SH-SY5Y (cell line): ENCODE results near the gene SLC38A4.

Experiments
- GATA2 ChIP-seq: IDR thresholded peaks from 2 replicates; pipeline ENCODE4 v1.6.1; 2011; ENCODE audit warnings: mild to moderate bottlenecking, low read depth, low read length
- GATA3 ChIP-seq: IDR thresholded peaks from 2 replicates; pipeline ENCODE4 v1.6.1; 2011; ENCODE audit warnings: low read depth, mild to moderate bottlenecking, low read length, moderate library complexity

The SLC38A4 gene

DNA sequence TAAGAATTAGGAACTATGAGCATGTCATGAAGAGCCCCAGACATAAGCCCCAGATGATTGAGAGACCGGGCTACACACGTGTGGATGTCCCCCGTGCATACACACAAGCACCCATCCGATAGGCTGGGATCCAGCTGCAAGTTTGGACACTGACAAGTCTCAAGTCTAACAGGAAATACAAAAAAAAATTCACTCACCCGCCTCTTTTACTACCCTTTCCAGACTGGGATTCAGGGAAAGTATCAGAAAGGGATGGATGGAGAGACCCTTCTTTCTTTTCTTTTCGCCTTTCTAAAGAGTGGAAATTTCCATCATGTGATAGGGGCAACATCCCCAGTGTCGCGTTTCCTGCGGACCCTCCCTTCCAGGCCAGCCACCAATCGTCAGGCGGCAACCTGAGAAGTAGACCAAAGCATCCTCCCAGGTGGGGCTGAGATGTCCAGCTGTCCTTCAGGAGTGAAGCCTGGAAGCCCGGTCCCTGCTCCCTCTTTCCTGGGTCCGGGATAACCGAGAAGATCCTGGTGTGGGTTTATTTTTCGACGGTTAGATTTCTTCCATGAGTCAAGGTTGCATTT lies 6.4 kb upstream of the SLC38A4 start:
- no peak for TF ChIP-seq GATA3
- no peak for TF ChIP-seq GATA2

DNA sequence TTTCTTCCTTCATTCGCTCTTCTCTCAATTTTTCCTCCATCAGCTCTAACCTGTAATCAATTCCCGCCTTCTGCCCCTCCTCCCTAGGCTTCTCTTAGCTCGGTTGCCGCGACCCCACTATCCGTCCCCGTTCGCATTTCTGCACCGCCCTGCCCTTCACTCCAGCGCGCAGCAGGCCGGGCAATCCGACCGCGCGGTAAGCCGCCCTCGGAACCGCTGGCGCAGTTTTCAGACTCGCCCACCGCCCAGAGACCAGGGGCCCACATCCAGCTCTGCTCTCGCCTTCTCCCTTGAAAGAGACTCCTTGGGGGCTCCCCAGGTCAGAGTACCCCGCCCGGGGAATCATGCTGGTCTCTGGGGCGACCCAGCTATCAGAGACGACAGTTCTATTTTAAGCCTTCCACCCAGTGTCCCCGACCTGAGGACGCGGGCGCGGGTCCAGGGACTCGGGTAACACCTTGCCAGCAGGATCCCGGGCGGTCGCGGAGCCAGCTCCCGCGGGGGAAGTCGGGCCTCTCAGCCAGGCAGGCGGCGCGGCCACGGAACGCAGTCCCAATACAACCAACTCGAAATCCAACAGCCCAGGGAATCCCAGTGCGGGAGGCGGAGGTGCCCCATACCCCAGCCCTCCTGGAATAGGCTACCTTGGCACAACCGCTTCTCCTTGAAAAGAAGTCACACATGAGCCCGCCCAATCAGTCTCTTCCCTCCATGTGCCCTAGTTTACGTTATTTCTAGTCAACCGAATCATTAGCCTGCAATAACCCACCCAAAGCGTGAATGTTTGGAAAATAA lies 5.7 kb upstream of the SLC38A4 start:
- no peak for TF ChIP-seq GATA3
- no peak for TF ChIP-seq GATA2

DNA sequence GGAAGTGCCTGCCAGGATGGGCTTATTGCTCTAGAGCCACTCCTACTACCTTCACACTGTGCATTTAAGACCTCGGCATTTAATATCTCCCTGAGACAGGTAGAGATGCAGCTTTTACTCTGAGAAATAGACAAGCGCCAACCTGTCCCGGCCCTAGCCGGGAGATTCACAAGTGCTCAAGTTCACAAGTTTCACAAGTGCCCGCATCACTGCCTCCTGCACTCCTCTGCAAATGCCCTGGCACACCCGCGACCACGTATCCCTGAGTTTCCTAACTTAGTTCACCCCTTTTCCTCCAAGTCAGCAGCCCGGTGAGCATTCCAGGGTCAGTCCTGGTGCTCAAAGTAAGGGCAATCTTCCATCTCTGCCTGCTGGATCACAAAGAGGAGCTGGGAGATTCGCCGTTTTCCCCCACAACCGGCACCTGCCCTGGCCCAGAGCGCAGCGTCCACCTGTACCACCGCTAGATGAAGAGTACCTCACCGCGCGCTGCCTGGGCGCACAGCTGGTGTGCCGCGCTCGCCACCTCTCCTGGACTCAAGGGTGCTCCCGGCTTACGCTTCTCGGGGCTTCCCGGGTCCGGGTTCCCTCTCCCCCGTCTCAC lies 5.0 kb upstream of the SLC38A4 start:
- no peak for TF ChIP-seq GATA3
- TF ChIP-seq GATA2, result no peak

DNA sequence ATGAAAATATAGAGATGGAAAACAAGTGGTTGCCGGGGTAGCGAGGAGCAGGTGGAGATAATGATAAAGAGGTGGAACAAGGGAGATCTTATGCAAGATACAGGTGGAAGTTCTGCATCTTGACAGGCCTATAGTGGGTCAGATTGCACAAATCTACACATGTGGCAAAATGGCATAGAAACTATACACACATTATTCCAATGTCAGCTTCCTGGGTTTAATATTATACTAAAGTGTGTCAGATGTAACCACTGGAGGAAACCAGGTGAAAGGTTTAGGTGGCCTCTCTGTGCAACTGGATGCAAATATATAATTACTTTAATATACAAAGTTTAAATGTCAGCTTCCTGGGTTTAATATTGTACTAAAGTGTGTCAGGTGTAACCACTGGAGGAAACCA lies 1.1 kb downstream of the SLC38A4 start:
- no peak for TF ChIP-seq GATA2
- no peak for TF ChIP-seq GATA3

DNA sequence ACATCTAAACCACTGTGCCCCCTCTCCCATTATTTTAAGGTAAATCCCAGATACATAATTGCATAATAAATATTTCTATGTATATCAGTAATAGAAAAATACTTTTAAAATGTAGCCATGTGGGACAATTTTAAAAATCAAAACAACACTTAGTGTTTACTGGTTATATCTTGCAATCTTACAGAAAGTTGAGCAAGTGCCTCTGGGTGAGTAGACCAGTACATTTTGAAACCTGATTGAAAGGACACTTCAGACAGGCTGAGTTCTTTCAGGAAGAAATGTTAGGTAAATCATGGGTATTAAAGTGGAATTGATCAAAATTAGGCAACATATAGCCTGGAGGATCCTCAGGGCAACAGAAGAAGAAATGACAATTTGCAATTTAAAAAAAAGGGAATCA lies 7.2 kb downstream of the SLC38A4 start:
- TF ChIP-seq GATA3, result no peak
- TF ChIP-seq GATA2, result no peak

DNA sequence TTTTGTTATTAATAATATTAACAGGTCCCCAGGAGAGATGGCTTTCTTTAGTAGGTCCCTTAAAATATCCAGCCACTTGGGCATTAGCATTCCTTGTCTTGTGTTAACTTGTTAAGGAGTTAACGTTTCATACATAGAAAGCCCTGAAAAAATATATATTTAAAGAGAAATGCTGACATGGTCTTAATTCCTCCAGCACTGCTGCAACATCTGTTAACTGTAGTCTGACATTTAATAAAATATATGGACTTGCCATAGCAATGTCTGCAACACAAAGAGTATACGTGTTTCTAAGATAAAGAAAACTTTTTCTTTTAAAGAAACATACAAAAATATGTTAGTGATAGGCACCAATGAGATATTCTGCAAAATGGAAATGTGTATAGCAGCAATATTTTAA lies 10.0 kb downstream of the SLC38A4 start:
- TF ChIP-seq GATA2 (no peak), GATA3 (no peak)

DNA sequence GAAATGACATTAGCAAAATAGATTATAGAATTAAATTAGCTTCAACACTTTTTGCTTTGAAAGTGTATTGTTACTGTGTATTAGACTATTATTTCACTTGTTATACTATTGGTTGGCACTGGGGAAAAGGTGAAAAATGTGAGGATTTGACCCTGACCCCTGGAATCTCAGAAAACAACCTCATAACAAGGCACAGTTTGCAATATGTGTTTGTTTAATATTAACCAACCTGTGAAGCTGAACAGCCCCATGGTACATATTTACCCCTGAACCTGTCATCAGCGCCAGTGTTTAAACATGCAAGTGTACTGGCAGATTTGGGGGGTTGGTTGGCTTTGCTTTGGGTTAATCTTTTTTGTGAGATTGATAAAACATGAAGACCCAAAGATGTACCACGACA lies 11.7 kb downstream of the SLC38A4 start:
- TF ChIP-seq GATA3, result no peak
- TF ChIP-seq GATA2, result no peak

DNA sequence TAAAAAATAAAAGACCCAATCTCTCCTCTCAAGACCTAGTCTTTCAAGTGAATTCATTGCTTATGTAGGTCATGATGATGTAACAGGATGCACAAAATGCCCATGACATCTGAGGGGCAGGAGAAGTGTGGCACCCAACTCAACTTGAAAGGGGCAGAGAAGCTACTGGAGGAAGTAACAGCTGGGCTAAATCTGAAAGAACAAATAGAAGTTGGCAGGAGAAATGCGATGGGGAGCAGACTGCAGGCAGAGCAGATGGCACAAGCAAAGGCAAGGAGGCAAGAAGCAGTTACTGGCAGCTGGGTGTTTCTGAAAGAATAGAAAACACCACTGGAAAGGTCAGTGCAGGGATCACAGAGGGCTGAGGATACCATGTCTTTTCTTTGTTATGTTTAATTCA lies 14.6 kb downstream of the SLC38A4 start:
- TF ChIP-seq GATA2 (no peak), GATA3 (no peak)

DNA sequence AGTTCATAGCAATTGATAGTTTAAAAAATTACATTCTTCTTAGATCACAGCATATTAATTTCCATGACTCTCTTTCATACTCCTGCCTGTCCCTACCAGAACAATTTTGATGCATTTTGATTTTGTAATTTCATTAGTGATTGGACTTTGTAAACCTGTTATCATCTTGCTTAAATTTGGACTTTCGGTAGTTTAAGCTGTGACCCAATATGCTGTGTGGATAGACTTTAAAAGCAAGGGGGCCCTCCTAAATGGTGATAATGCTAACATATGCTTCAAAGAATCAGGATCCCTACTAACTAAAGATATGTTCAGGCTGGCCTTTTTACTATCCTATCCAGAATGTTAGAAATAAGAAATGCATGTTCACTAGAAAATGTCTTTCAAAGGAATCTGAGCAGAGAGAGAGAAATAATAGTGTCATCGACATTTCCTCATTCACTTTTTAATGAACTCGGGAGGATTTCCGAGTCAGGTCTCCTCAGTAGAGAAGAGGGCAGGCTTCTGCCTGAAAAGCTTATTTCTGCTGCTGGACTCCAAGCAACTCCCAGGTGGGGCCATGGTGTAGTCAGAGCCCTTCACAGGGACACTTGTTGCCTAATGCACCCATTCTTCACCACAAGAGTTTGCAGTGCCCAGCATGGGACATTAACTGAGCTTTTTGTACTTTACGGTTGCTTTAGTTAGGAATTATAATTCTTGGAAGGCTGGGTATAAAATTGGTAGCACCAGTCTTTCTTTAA lies 16.7 kb downstream of the SLC38A4 start:
- TF ChIP-seq GATA3, result no peak
- no peak for TF ChIP-seq GATA2

DNA sequence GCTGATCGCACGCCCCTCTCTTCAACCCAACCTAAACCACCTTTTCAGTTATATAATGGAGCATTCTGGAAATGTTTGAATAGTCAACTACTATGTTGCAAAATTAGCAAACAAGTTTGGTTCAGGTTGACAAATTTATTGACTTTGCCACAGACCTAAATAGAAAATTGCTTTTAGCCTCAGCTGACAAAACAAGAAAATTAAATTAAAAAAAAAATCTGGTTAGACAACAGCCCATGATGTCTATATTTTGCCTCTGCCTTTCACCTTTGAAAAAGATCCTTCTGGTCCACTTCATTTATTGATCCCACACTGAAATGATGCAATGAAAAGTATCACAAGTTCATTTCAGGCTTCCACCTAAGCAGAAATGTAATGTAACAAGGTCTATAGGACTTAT lies 17.5 kb downstream of the SLC38A4 start:
- TF ChIP-seq GATA2, result no peak
- no peak for TF ChIP-seq GATA3

DNA sequence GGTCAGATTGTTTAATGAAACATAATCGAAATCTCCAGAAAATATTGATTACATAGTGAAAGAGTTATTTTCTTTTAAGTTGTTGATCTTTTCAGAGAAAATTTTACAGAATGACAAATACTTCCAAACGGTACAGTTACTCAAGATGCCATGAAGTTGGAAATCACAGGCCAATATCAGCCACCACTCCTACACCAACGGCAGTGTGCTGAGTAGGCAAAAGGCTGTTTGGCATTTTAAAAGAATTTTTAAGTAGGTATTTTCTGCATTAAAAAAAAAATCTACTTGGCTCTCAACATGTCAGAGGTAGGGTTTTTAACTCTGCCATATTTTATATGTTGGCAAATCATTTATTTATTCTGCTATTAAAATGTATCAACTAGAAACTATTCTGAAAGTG lies 21.7 kb downstream of the SLC38A4 start:
- TF ChIP-seq GATA3, result no peak
- no peak for TF ChIP-seq GATA2

DNA sequence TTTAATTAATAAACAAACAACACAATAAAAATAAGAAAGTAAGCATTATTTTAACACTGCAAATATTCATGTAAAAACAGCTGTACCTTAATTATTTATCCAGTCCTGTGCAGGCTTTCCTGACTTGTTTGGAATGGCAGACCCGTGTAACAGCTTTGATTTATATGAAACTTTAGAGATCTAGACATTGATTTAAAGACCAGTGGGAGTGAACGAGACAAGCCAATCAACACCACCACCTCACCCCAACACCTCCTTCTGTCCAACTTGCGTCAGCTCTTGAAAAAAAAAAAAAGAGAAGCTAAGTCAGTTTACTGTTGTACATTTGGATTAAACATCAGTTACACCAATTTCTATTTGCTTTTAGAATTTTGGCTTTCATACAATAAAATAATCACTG lies 22.3 kb downstream of the SLC38A4 start:
- TF ChIP-seq GATA2, result no peak
- TF ChIP-seq GATA3, result no peak

DNA sequence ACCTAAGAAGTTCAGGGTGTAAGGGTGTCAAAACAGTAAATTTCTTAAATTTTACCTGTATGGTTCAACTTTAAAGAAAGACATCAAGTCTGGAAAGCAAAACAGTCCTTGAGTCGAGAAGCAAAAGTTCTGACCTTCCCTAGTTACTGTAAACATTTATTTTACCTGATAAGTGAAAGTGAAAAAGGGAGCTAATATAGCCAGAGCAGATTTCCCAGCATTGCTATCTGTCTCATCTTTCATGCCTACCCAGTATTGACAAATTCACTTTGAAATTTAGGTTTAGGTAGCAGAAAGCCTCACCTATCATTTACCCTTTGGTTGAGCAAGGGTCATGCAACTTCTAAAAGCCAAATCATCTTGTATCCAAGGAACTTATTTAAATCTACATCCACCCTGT lies 24.5 kb downstream of the SLC38A4 start:
- TF ChIP-seq GATA2, result no peak

DNA sequence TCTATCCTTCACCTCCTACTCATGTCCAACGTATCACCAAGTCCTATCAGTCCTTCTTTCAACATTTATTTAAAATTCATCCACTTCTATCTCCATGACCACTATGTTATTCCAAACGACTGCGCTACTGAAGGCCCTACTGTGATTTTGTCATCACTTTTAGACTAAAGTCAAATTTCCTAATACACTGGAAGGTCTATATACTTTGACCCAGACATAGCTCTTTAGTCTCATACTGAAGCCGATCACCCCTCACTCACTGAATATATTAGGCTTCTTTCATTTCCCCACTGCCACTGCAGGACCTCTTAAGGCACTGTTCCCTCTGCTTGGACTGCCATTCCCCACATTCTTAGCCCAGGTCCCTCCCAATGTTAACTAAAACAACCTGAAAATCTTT lies 25.6 kb downstream of the SLC38A4 start:
- no peak for TF ChIP-seq GATA3
- no peak for TF ChIP-seq GATA2

DNA sequence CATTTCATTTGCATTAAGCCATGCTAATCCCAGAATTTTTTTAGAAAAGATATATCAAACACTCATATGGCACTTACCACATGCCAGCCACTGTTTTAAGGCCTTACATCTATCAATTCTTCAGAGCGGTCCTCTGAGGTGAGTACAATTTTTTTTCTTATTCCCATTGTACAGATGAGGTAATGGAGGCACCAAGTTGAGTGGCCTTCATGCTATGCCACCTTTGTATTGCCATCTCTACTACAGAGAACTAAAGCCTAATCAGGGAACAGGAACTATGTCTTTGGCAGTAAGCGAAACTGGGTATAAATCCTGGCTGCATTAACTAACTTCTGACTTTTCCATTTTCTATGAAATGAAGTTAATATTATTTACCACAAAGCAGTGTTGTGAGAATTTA lies 27.1 kb downstream of the SLC38A4 start:
- TF ChIP-seq GATA2, result no peak
- no peak for TF ChIP-seq GATA3

DNA sequence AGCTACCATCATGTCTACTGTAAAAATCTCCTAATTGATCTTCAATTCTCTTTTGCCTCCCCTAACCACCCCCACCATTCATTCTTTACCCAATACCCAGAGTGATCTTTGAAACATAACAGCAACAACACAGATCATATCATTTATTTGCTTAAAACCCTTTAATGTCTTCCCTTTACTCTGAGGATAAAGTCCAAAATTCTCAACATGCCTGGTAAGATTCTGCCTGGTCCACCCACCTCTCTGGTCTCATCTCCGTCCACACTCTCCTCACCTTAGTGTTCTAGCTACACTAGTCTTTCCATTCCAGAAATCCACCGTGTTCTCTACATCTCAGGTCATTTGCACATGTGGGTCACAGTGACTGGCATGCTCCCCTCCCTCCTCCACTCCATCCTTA lies 27.7 kb downstream of the SLC38A4 start:
- TF ChIP-seq GATA3 (no peak), GATA2 (no peak)
